ENCODE data around the gene EXOC6.
"Not testable (repeated sequence)": the region's sequence is repeated elsewhere in the genome, so short reads cannot be mapped to it uniquely, and the experiment has no call there.

The EXOC6 gene

GRCh38 chr10:93098816-93099215 lies 250.5 kb downstream of the EXOC6 start:
- in situ Hi-C loops (cut with MboI; ENCODE audit: low sequenced_read_pairs) = loop anchor here (25.0 kb wide), 1 partner anchor 188 kb away; no protein-coding TSS in a partner anchor

GRCh38 chr10:93099670-93100069 lies 251.3 kb downstream of the EXOC6 start:
- in situ Hi-C loops (cut with MboI; ENCODE audit: low sequenced_read_pairs) = loop anchor here (25.0 kb wide), 1 partner anchor 188 kb away; no protein-coding TSS in a partner anchor

- in situ Hi-C loops (cut with MboI; ENCODE audit: low sequenced_read_pairs) = not testable (repeated sequence)
Observed at GRCh38 chr10:93101148-93101547, 252.8 kb downstream of the EXOC6 start.

- in situ Hi-C loops (cut with MboI; ENCODE audit: low sequenced_read_pairs) = no loop called here
Observed at GRCh38 chr10:93103953-93104352, 255.6 kb downstream of the EXOC6 start.

- in situ Hi-C loops (cut with MboI; ENCODE audit: low sequenced_read_pairs) = no loop called here
Observed at GRCh38 chr10:93106631-93107072, 258.3 kb downstream of the EXOC6 start.
